NCI-H82 (cell line): ENCODE data around the gene KCNK5.
A peak's percentile ranks its signal among the peaks of the same experiment; 100 is the strongest.

ENCODE experiments used
- DNase-seq: peaks from one replicate; lab custom pipeline; 2025; lab: John Stamatoyannopoulos, UW

KCNK5 gene

GRCh38 chr6:39171489-39172376 lies 57.5 kb downstream of the KCNK5 start:
- DNase-seq: no peak

DNA sequence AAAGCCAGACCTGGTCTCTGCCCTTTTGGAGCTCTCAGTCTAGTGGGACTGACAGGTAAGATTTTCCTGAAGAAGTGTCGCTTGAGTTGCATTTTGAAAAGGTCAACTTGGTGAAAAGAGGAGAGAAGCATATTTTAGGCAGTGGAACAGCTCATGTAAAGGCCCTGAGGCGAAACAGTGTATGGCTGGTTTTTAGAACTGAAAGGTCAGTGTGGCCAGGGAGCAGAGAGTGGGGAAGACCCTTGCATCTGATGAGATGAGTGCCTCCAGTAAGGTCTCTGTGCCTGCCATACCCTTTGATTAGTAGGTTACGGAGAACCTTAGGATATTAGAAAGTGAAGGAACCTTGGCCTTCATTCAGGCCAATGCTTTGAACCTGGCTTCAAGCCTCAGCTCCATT lies 58.4 kb downstream of the KCNK5 start:
- DNase-seq: no peak

GRCh38 chr6:39170389-39170788 lies 58.9 kb downstream of the KCNK5 start:
- DNase-seq: no peak

GRCh38 chr6:39169448-39170344 lies 59.6 kb downstream of the KCNK5 start:
- DNase-seq: no peak

- no peak for DNase-seq
Measured at GRCh38 chr6:39167866-39168625, 61.2 kb downstream of the KCNK5 start.

DNA sequence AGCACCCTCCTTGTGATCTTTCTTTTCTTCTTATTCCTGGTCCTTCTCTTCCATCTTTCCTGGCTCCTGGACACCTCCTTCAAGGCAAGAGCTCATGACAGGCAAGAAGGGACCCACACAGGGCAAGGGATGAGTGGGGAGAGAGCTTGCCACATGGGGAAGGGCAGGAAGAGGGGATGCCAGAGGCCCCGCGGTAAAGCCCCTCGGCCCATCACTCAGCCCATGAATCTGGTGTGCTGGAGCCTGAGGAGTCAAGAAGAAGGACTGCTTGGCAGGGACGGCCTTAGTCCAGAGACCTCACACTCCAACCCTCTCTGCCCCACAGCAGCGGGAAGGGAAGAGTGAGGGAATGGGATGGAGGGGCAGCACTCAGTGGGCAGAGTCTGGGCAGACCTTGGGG lies 62.0 kb downstream of the KCNK5 start:
- DNase-seq: no peak

DNA sequence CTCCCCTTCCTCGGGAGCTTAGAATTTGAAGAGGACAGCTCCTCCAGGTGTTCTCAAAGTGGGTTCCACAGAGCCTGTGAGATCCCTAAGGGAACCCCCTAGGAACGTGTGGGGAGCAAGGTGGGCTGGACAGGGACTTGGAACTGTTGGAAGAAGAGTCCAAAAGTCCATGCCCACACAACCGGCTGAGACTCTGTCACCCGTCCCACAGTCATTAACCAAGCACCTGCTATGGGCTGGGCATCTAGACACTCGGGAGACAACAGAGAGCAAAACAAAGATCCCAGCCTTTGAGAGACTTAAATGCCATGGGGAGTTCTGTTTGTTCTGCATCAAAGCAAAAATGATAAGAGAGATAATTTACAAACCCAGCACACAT lies 62.4 kb downstream of the KCNK5 start:
- DNase-seq: no peak

GRCh38 chr6:39166189-39166911 lies 62.9 kb downstream of the KCNK5 start:
- DNase-seq: peak; percentile 94

DNA sequence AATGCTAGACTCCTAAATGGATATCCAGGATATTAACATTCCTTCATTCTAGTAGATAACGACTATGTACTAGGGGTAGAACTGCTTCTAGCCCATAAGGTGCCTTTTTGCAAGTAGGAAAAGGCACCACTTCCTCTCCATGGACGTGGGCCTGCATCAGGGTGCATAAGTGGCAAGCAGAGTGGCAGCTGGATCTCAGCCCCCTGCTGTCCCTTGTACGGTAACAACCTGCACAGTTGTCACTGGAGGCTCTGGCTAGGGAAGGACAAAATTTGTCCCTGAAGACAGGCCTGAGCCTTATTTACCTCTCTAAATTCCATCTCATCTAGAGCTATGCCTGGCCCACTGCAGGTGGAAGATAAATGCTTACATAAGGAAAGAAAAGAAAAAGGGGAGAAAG lies 71.8 kb downstream of the KCNK5 start:
- peak; percentile 64 for DNase-seq

DNA sequence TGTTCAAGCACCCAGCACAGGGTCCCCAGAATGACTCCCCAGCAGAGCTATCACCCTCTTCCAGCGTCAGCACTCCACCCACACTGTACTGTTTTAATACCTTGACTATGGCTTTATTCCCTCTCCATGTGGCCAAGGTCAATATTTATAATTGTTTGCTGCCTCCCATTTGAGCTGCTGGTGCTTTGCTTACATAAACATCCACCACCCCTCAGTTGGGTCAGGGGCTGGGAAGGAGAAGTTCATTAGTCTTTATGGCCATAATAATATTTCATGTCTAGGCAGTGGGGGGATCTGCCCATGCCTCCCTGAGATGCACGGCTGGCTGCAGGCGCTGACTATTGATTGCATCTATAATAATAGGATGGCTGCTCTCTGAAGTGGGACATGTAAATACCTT lies 72.5 kb downstream of the KCNK5 start:
- no peak for DNase-seq

DNA sequence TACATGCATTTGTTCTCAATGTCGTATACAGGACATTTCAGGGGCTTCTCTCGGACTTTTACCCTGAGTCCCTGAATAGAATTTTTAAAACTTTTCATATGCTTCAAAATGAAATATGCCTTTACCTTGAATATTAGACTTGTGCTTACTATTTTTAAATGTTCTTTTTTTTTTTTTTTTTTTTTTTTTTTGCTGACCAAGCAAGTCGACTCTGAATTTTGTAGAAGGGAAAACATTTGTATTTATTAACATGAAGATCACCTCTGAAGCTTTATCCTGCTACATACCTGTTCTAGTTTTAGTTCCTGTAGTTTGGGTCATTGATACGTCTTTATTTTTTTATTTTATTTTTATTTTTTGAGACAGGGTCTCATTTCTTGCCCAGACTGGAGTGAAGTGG lies 74.6 kb downstream of the KCNK5 start:
- DNase-seq: no peak

GRCh38 chr6:39153766-39154397 lies 75.4 kb downstream of the KCNK5 start:
- no peak for DNase-seq

DNA sequence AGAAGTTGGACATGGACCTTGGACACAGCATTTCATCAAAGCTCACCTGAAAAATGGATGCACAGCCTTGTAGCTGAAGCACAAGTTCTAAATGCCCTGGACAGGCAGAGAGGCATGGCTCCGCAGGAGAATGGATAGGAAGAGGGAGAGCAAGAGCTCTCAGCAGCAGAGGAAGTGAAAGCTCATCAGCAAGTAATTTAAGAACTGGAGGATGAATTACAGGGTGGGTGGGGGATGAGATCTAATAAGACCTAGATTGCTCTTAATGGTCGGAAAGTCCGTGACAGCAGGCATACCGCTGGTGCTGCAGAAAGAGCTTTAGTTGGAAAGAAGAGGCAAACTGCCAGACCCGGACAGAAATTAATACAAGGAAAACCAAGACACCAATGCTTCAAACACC lies 77.0 kb downstream of the KCNK5 start:
- DNase-seq: peak; percentile 86

GRCh38 chr6:39151211-39151610 lies 78.1 kb downstream of the KCNK5 start:
- DNase-seq: no peak

- no peak for DNase-seq
Measured at GRCh38 chr6:39144481-39145173, 84.6 kb downstream of the KCNK5 start.

- no peak for DNase-seq
Measured at GRCh38 chr6:39143238-39143930, 85.9 kb downstream of the KCNK5 start.

GRCh38 chr6:39140556-39141167 lies 88.6 kb downstream of the KCNK5 start:
- no peak for DNase-seq
